ENCODE measurements around the gene ADAM15.

Gene ADAM15

GRCh38 chr1:155014709-155015508 lies 36.2 kb upstream of the ADAM15 start:
- POLR2A ChIA-PET: interaction anchor here (1.1 to 5.3 kb wide), 6 partner anchors 8 to 53 kb away, joined by 4 to 43 read pairs (median 7); partner anchors contain the start of genes ADAM15 and PYGO2
- DNase-seq (ENCODE audit: extremely low spot score): no peak
- TF ChIP-seq HDGF (IDR thresholded peaks at IDR 0.05; ENCODE audit: borderline replicate concordance) (no peak), SP1 (IDR thresholded peaks at IDR 0.05) (no peak), NFRKB (IDR thresholded peaks at IDR 0.05) (no peak), ARNT (IDR thresholded peaks at IDR 0.05) (no peak), BHLHE40 (IDR thresholded peaks at IDR 0.05; ENCODE audit: borderline replicate concordance) (no peak), FOXK2 (IDR thresholded peaks at IDR 0.05) (no peak), ZNF384 (IDR thresholded peaks at IDR 0.05) (no peak), L3MBTL2 (conservative IDR thresholded peaks at IDR 0.05) (no peak), FOXM1 (IDR thresholded peaks at IDR 0.05; ENCODE audit: borderline replicate concordance) (no peak), TARDBP (IDR thresholded peaks at IDR 0.05) (no peak), FOXA1 (IDR thresholded peaks at IDR 0.05) (no peak), SUZ12 (IDR thresholded peaks at IDR 0.05) (no peak), ELF4 (IDR thresholded peaks at IDR 0.05) (no peak), LEF1 (IDR thresholded peaks at IDR 0.05; ENCODE audit: borderline replicate concordance) (no peak), CTBP1 (IDR thresholded peaks at IDR 0.05; ENCODE audit: borderline replicate concordance) (no peak)
- TF ChIP-seq, protein P1, sequence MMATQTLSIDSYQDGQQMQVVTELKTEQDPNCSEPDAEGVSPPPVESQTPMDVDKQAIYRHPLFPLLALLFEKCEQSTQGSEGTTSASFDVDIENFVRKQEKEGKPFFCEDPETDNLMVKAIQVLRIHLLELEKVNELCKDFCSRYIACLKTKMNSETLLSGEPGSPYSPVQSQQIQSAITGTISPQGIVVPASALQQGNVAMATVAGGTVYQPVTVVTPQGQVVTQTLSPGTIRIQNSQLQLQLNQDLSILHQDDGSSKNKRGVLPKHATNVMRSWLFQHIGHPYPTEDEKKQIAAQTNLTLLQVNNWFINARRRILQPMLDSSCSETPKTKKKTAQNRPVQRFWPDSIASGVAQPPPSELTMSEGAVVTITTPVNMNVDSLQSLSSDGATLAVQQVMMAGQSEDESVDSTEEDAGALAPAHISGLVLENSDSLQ (IDR thresholded peaks at IDR 0.05): no peak
- CTCF ChIA-PET: interaction anchor here (1.1 to 4.3 kb wide), 2 partner anchors 18 to 41 kb away, joined by 3 to 45 read pairs; partner anchors contain the start of gene LENEP

DNA sequence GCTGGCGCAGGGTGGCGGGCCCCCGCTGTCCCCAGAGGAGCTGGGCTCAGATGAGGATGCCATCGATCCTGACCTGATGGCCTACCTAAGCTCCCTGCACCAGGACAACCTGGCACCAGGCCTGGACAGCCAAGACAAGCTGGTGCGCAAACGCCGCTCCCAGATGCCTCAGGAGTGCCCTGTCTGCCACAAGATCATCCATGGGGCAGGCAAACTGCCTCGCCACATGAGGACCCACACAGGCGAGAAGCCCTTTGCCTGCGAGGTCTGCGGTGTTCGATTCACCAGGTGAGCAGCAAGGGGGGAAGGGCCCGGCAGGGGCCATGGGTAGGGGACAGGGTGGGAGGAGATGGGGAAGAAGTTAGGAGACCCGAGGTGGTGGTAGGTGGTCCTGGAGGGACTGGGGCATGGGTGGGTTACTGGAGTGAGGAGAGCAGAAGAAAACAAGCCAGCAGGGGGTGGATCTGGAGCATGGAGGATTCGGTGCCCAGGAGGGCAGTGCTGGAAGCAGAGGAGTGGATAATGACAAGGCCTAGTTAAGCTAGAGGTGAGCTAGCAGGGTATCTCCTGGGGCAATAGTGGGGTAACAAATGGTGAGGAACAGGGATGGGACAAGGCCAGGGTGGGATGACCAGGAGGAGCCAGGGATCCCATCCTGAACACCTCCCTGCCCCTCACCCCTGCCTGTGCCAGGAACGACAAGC lies 35.4 kb upstream of the ADAM15 start:
- ChIA-PET CTCF (interaction anchor here (1.1 to 4.3 kb wide), 2 partner anchors 19 to 42 kb away, joined by 3 to 45 read pairs; partner anchors contain the start of gene LENEP), POLR2A (interaction anchor here (1.1 to 5.3 kb wide), 7 partner anchors 9 to 54 kb away, joined by 3 to 43 read pairs (median 6); partner anchors contain the start of genes ADAM15, PYGO2 and SHC1)
- TF ChIP-seq FOXA1 (IDR thresholded peaks at IDR 0.05) (no peak), TARDBP (IDR thresholded peaks at IDR 0.05) (no peak), SP1 (IDR thresholded peaks at IDR 0.05) (no peak), ZNF384 (IDR thresholded peaks at IDR 0.05) (no peak)
- no peak for DNase-seq (ENCODE audit: extremely low spot score)

- ChIA-PET CTCF (interaction anchor here (0.6 to 4.3 kb wide), 5 partner anchors 13 to 46 kb away, joined by 3 to 45 read pairs (median 5); partner anchors contain the start of genes LENEP and SHC1), POLR2A (interaction anchor here (0.7 to 5.3 kb wide), 8 partner anchors 9 to 55 kb away, joined by 3 to 43 read pairs (median 7); partner anchors contain the start of genes ADAM15 and SHC1)
- TF ChIP-seq FOXK2 (IDR thresholded peaks at IDR 0.05) (no peak), ELF4 (IDR thresholded peaks at IDR 0.05) (no peak), BHLHE40 (IDR thresholded peaks at IDR 0.05; ENCODE audit: borderline replicate concordance) (no peak), SUZ12 (IDR thresholded peaks at IDR 0.05) (no peak), FOXA1 (IDR thresholded peaks at IDR 0.05) (no peak)
Observed at GRCh38 chr1:155016231-155016831, 34.8 kb upstream of the ADAM15 start.

DNA sequence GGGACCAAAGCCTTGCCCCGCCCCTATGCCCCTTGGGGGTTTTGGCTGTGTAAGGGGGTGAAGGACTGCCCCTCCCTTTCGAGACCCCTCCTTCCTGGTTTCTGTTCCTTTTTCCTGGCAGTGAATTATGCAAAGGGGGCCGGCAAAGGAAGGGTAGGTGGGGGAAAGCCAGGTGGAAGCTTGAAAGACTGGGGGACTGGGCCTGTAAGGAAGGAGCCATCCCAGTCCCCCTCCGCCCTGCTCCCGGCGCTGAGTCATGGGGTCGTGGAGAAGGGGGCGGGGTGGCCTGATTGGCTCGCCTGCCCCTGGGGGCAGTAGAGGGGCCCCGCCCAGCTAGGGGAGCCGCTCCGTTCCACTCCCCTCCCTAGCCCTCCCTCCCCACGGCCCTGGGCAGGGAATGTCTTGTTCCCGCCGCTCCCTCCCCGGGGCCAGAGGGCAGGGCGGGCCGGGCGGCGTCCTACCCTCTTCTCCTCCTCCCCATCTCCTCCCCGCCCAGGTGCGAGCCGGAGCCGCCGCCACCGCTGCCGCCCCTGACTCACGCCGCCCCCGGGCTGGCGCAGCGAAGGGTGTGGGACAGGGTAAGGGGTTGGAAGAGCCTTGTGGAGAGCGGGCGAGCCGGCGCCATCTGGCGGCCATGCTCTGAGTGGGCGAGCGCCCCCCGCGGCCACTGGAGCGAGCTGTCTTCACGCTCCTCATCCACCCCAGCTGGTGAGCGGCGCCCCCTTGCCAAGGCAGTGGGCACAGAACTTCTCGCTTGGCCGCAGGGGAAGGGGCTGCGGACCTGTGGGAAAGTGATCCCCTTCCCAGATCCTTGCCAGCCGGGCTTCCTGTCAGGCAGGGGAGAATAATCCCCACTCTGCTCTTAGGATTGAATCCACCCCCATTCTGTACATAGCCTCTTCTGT lies 33.8 kb upstream of the ADAM15 start:
- ChIA-PET POLR2A (interaction anchor here (0.6 to 5.3 kb wide), 14 partner anchors 8 to 56 kb away, joined by 3 to 43 read pairs (median 4); partner anchors contain the start of genes ADAM15, LENEP and SHC1), CTCF (interaction anchor here (0.6 to 4.3 kb wide), 25 partner anchors 9 to 291 kb away, joined by 3 to 45 read pairs (median 4); partner anchors contain the start of genes DCST1, DCST2, EFNA3 and FLAD1)
- TF ChIP-seq SP1 (IDR thresholded peaks at IDR 0.05) (no peak), HDGF (IDR thresholded peaks at IDR 0.05; ENCODE audit: borderline replicate concordance) (0 out of 2 replicates have a peak, but pooled peaks have one; percentile 65), CTBP1 (IDR thresholded peaks at IDR 0.05; ENCODE audit: borderline replicate concordance) (no peak; the same call in 1 of the 2 replicates), ARNT (IDR thresholded peaks at IDR 0.05) (no peak), NFRKB (IDR thresholded peaks at IDR 0.05) (no peak)
- TF ChIP-seq, protein P1 (IDR thresholded peaks at IDR 0.05): no peak
- DNase-seq (ENCODE audit: extremely low spot score): peak; percentile 93

More at GRCh38 chr1:155016231-155016831, 34.8 kb upstream of the ADAM15 start:
- DNase-seq (ENCODE audit: extremely low spot score): no peak

DNA sequence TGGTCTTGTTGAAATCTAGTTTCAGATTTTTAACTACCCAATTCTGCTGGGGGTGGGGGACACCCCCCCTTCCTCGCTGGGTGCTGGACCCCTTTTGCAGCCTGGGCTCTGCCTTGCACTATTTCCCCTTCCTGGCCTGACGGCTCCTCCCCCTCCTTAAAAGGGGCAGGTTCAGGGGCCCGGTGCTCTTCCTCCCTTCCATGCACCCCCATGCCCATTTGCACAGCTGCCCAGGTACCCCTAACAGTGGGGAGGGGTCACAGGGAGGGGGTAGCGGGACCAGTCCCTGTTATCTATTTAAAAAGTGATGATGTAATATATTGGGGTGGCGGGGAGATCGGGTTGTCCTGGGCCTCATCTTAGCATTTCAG lies 33.2 kb upstream of the ADAM15 start:
- TF ChIP-seq ZNF384 (IDR thresholded peaks at IDR 0.05) (no peak), ELF4 (IDR thresholded peaks at IDR 0.05) (no peak), HDGF (IDR thresholded peaks at IDR 0.05; ENCODE audit: borderline replicate concordance) (no peak), FOXA1 (IDR thresholded peaks at IDR 0.05) (no peak), LEF1 (IDR thresholded peaks at IDR 0.05; ENCODE audit: borderline replicate concordance) (no peak), CTBP1 (IDR thresholded peaks at IDR 0.05; ENCODE audit: borderline replicate concordance) (no peak), SUZ12 (IDR thresholded peaks at IDR 0.05) (no peak), L3MBTL2 (conservative IDR thresholded peaks at IDR 0.05) (no peak), BHLHE40 (IDR thresholded peaks at IDR 0.05; ENCODE audit: borderline replicate concordance) (no peak), FOXK2 (IDR thresholded peaks at IDR 0.05) (no peak), TARDBP (IDR thresholded peaks at IDR 0.05) (no peak), NFRKB (IDR thresholded peaks at IDR 0.05) (no peak), FOXM1 (IDR thresholded peaks at IDR 0.05; ENCODE audit: borderline replicate concordance) (no peak)
- TF ChIP-seq, protein P1 (IDR thresholded peaks at IDR 0.05): no peak
- CTCF ChIA-PET: interaction anchor here (0.6 to 4.3 kb wide), 24 partner anchors 8 to 290 kb away, joined by 3 to 45 read pairs (median 4); partner anchors contain the start of genes DCST1, DCST2, EFNA3 and FLAD1
- no peak for DNase-seq (ENCODE audit: extremely low spot score)
- POLR2A ChIA-PET: interaction anchor here (0.6 to 5.3 kb wide), 11 partner anchors 9 to 48 kb away, joined by 3 to 43 read pairs (median 5); partner anchors contain the start of genes ADAM15, LENEP and SHC1

Data from HEK293T (cell line).